GM19193 (cell line): ENCODE data around the gene PARD3B.

Source experiments
- POLR2A ChIP-seq: IDR thresholded peaks from 4 replicates; pipeline ENCODE4 v1.6.1; 2011; ENCODE audit not compliant: insufficient read depth, insufficient read length; ENCODE audit errors: extremely low read depth

PARD3B gene, protein sequence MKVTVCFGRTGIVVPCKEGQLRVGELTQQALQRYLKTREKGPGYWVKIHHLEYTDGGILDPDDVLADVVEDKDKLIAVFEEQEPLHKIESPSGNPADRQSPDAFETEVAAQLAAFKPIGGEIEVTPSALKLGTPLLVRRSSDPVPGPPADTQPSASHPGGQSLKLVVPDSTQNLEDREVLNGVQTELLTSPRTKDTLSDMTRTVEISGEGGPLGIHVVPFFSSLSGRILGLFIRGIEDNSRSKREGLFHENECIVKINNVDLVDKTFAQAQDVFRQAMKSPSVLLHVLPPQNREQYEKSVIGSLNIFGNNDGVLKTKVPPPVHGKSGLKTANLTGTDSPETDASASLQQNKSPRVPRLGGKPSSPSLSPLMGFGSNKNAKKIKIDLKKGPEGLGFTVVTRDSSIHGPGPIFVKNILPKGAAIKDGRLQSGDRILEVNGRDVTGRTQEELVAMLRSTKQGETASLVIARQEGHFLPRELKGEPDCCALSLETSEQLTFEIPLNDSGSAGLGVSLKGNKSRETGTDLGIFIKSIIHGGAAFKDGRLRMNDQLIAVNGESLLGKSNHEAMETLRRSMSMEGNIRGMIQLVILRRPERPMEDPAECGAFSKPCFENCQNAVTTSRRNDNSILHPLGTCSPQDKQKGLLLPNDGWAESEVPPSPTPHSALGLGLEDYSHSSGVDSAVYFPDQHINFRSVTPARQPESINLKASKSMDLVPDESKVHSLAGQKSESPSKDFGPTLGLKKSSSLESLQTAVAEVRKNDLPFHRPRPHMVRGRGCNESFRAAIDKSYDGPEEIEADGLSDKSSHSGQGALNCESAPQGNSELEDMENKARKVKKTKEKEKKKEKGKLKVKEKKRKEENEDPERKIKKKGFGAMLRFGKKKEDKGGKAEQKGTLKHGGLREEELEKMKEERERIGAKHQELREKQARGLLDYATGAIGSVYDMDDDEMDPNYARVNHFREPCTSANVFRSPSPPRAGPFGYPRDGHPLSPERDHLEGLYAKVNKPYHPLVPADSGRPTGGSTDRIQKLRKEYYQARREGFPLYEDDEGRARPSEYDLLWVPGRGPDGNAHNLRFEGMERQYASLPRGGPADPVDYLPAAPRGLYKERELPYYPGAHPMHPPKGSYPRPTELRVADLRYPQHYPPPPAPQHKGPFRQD (N-terminal part only)

DNA sequence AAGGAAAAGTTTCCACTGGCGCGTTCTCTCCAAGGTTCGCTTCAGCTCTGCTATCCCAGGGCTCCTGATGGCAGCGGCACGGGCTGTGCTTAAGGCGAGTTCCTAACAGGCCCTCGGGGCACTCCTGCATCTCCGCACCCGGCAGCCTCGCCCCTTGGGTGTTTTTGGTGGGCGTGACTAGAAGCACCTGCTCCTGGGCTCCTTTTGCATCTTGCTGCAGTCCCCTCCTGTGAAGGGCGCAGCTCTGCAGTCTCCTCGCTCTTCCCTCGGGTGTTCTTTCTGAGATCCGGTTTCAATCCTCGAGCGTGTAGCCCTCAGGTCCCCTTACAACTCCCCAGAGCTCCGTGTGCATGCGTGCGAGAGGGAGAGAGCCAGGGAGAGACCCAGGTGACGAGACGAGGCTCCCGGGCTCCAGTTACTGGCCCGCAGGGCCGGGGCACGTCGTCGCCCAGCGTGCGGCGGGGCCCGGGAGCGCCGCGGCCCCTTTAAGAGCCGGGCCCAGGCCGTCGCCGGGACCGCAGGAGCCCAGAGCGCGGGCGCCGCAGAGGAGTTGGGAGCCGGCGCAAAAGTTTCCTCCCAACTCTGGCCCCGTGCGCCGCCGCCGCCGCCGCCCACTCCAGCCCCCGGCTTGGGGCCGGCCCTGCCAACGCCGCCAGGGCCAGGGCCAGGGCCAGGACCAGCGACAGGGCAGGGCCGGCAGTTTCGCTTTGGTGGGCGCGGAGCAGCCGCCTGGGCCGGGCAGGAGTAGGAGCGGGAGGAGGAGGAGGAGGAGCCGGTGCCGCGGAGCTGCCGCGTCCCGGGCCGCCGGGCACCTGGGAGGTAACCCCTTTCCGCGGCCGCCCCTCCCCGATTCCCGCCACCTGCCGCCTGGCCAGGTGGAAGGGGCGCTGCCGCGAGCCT is at the start of gene PARD3B:
PARD3B (plus strand) TSS at position 515 of the 900 bp plus-strand sequence. CDS start 525 bp downstream, outside the sequence.
- TF ChIP-seq POLR2A: no peak

DNA sequence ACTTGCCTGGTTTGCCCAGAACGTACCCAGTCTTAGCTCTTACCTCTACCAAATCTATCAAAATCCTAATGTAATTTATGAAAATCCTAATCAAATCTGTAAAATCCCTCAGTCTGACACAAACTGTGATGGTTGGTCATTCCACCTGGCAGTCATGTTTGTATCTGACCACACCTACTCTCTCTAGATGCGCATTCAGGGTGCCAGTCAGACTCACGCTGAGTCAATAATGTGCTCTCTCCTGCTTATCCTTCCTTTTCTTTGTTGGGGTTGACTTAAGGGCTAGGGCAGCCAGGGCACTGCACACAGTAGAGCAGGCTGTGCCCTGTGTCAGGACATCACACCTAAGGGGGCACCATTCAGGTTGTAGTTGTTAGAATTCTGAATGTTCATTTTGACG is 48.5 kb upstream of the PARD3B start:
- no peak for TF ChIP-seq POLR2A

DNA sequence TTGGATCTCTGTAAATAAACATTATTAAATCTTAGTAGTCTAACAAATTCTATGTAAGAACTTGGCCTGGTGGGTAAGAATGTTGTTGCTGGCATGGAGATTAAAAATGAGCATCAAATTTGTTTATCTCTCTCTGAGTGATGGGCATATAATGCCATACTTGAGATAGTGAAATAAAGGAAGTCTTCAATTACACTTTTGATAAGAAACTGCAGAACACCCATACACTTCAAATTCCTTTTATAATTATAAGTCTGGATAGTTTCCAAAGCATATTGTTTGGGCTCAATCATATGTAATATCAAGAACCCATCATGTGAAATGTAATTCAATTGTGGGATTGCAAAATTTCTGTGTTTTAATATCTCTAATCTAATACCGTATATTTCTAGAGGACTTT is 47.4 kb upstream of the PARD3B start:
- no peak for TF ChIP-seq POLR2A

DNA sequence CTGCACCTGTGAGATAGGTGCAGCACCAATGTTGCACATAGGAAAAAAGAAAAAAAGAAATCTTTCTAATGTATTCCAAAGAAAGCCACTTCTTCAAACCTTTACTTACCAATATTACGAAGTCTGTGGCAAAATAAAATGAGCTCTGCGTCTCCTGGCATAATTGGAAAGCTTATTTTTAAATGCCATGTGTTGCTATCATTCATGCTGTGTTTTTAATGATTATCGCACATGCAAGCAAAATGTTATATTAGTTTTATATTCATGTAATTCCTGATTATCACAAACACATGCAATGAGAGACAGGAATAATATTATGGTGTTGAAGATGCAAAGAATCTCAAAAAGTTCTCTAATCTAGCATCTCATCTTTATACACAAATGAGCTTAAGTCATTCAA is 47.0 kb upstream of the PARD3B start:
- TF ChIP-seq POLR2A: no peak

DNA sequence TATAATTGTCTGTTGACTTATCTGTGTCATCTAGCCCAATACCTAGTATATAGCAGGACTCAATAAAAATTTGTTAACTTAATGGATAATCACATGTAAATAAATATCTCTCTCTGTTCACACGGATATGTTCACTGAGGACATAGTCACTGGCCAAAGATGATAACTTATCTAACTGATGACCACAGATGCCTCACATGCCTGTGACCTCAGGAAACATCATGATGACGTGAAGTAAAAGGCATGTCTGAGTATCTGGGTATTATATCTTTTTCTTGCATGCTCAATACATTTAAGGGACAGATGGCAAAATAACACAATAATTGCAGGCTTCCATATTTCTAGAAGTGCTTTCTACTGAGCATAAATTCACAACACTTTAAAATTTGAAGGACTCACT is 41.4 kb upstream of the PARD3B start:
- no peak for TF ChIP-seq POLR2A

DNA sequence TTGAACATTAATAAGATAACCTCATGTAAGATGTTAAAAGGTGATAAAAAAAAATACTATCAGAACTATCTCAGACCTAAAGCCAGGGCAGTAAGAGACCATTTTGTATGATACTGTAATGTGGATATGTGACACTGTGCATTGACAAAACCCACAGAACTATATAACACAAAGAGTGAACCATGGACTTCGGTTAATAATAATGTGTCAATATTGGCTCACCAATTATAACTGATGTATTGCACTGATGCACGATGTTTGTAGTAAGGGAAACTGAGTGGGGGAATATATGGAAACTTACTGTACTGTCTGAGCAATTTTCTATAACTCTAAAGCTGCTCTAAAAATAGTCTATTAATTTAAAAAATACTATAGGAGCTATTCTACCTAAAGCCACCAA is 40.7 kb upstream of the PARD3B start:
- no peak for TF ChIP-seq POLR2A

DNA sequence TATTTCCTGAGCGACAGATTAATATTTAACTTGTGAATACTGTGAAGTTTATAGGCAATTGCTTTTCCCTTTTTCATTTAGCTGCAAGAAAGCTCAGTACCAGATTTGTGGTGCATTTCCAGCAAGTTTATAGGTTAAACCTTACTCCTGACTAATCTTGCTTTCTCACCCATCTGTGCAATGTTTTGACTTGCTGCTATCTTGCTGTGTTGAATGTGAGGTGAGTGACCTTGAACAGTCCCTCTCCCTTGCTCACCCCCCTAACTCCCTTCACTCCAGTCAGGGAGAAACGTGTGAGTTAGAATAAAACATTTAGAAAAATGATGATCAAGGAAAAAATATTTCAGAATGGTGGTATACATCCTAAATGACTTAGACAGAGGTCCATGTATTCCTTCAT is 39.8 kb upstream of the PARD3B start:
- no peak for TF ChIP-seq POLR2A

DNA sequence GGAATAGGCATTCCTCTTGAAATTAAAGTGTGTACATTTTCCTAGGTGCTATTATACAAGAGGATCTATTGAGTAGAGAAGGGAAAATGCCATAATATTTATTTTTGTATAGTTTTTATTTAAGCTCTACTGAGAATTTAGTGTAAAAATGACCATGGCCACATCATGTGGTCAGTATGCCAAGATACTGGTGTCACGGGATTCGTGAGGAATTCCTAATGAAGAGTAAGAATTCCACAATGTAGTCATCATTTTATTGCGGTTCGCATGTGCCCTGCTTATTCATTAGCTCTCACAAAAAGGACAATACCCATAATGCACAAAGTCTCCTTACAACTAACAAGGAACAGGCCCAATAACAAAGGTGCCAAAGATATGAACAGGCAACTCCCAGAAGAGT is 39.3 kb upstream of the PARD3B start:
- TF ChIP-seq POLR2A: no peak

DNA sequence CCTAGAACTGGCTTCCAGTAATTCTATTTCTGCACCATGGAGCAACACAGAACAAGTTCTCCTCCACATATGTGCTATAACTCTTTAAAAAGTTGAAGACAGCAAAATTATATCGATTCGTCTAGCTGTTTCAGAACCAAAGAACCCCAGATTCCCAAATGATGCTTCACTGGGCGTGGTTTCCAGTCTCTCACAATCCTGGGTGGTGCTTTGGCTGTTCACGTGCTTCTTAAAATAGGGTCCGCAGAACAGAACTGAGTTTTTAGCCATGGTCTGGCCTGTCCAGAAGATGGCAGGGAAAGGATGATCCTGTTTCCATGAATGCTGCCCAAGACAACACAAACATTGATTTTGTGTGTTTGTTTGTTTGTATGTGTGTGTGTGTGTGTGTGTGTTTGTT is 37.6 kb upstream of the PARD3B start:
- TF ChIP-seq POLR2A: no peak

DNA sequence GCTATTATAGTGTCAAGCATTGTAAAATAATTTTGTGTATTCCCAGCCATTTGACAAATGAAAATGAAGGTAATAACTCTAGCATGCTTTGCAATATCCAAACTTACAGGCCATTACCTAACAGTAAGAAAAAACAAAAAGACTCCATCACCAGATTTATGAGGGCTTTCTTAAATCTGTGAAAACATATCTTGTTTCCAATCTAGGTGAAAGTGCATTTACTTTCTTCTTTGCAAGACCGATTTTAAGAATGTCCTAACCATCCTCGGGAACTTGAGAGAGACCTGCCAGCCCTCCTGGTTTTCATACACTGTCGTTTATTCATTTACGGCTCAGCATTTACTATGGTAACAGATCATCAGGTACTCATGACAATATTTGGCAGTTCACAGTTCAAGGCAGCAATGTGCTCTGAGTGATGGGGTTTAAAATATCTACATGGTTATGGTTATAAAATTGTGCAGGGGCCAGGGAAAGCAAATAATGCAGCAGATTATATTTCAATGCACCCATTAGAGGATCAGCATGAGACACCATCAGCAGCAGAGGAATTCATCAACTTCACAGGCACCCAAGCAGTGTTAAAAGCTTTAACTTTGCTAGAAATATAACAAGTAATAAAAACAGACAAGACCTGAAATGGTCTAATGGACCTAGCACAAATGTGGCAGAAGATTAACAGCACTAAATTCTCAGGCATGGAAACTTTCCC is 34.4 kb upstream of the PARD3B start:
- TF ChIP-seq POLR2A: no peak

DNA sequence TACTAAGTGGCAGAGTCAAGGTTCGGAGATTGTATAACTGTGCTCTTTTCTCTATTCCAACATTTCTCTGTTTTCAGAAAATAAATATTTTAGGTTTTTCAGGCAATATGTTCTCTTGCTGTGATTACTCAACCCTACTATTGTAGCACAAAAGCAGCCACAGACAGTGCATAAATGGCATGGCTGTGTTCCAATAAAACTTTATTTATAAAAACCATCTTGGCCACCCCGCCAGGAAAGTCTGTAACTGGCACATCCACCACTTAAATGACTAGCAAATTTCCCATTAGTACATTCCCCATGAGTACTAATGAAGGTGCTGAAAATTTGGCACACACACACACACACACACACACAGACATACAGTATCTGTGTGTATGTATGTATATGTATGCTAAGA is 30.8 kb upstream of the PARD3B start:
- no peak for TF ChIP-seq POLR2A

DNA sequence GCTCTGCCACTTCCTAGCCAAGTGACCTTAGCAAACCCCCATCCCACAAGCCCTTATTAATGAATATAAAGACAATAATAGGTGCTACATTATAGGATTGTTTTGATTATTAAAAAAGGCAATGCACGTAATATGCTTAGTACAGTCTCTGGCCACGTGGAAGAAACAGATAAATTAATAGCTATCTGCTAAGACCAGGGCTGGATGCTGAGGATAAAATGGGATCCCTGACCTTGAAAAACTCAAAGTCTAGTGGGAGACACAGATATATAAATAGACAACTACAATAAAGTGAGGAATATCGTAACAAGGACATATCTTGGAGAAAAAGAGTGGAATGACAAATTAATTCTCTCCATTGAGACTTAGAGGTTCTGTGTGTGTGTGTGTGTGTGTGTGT is 29.9 kb upstream of the PARD3B start:
- TF ChIP-seq POLR2A: no peak

DNA sequence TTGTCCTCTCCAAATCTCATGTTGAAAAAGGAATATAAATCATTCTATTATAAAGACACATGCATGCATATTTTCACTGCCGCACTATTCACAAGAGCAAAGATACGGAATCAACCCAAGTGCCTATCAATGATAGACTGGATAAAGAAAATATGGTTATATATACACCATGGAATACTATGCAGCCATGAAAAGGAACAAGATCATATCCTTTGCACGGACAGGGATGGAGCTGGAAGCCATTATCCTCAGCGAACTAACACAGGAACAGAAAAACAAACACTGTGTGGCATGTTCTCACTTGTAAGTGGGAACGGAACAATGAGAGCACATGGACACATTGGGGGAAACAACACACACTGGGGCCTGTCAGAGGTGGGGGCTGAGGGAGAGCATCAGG is 28.1 kb upstream of the PARD3B start:
- TF ChIP-seq POLR2A: no peak
